HepG2 (cell line): ENCODE measurements around the gene CARS1. TPM values are rescaled to one million over a fixed set of nuclear protein-coding genes. Genes with fewer than 3 reads are reported as not detected.

Experiments
- ATAC-seq: fragments of 200-7000 bp; cut with Tn5 transposase; 3 replicates; pipeline ENCODE4 v1.9.1; 2020; ENCODE audit warnings: mild to moderate bottlenecking, moderate library complexity
- BruUV-seq: library from RNA; stranded (reverse); fragments of 400-500 nt; replicated peaks from 2 replicates; lab custom pipeline; 2021; lab: Mats Ljungman, UMichigan
- CTCF ChIA-PET: fragments of 300-600 bp; formaldehyde crosslinking; extraction: SDS; loops from one replicate; lab custom pipeline; 2021; ENCODE audit warnings: low total read pairs, inconsistent platforms, low intra/inter-chr PET ratio; lab: Yijun Ruan, JAX
- POLR2A ChIA-PET: fragments of 350-600 bp; sonication (Branson Sonifier 250); formaldehyde crosslinking; loops from one replicate; lab custom pipeline; 2020; ENCODE audit warnings: antibody characterized with exemption, inconsistent platforms; lab: Yijun Ruan, JAX
- DNase-seq: peaks from one replicate; pipeline ENCODE4 v3.0.0-alpha.2; 2015; ENCODE audit warnings: low spot score
- FAIRE-seq: peaks from 3 replicates; lab custom pipeline; 2011; peaks lifted over from hg19 to GRCh38; lab: Jason Lieb, UNC
- H2AFZ ChIP-seq: one replicate; pipeline ENCODE4 v1.6.1; 2011; ENCODE audit warnings: low read length, inconsistent platforms
- H3K27ac ChIP-seq: fragments of 300-600 bp; 3 replicates; pipeline ENCODE4 v1.8.0; 2011; ENCODE audit warnings: mixed run types, mild to moderate bottlenecking, mixed read lengths, low read length, inconsistent platforms; ENCODE audit not compliant: insufficient read depth; ENCODE audit errors: extremely low read length
- H3K27me3 ChIP-seq, 2 experiments: fragments of 200-600 bp in 1 of 2; 2 replicates in 1 of 2; 3 replicates in 1 of 2; pipeline versions ENCODE4 v1.6.0 to v1.8.0; 2011; ENCODE audit warnings: low read length in 2 of 2, mild to moderate bottlenecking in 2 of 2, moderate library complexity in 2 of 2, inconsistent platforms in 1 of 2; ENCODE audit not compliant: insufficient read depth in 2 of 2, control insufficient read depth in 1 of 2
- H3K36me3 ChIP-seq, 2 experiments: fragments of 200-600 bp in 1 of 2; replicated peaks in 1 of 2; 2 replicates in 1 of 2; 3 replicates in 1 of 2; pipeline versions ENCODE4 v1.5.1 to v1.8.0; 2011; ENCODE audit warnings: low read length in 2 of 2, inconsistent platforms in 1 of 2; ENCODE audit not compliant: insufficient read depth in 2 of 2, control insufficient read depth in 1 of 2
- H3K4me1 ChIP-seq: 2 replicates; pipeline ENCODE4 v1.5.1; 2012; ENCODE audit warnings: low read length, inconsistent platforms; ENCODE audit not compliant: insufficient read depth
- H3K4me2 ChIP-seq: 2 replicates; pipeline ENCODE4 v1.6.0; 2011; ENCODE audit warnings: low read depth, low read length, inconsistent platforms
- H3K4me3 ChIP-seq, 3 experiments: fragments of 200-600 bp in 1 of 3; sonication (generic), shearing (Covaris generic) in 1 of 3; replicated peaks in 1 of 3; 2 replicates each; pipeline ENCODE4 v1.5.1; 2011 to 2016; ENCODE audit warnings: low read length in 3 of 3, inconsistent platforms in 2 of 3, low read depth in 2 of 3, mild to moderate bottlenecking in 2 of 3, control low read depth in 1 of 3, mixed read lengths in 1 of 3; ENCODE audit not compliant: insufficient read depth in 1 of 3
- H3K79me2 ChIP-seq: one replicate; pipeline ENCODE4 v1.6.1; 2011; ENCODE audit warnings: low read length, inconsistent platforms; ENCODE audit not compliant: insufficient read depth
- H3K9ac ChIP-seq: 2 replicates; pipeline ENCODE4 v1.6.0; 2011; ENCODE audit warnings: mild to moderate bottlenecking, low read depth, low read length, inconsistent platforms; ENCODE audit not compliant: insufficient read depth
- H3K9me3 ChIP-seq: 2 replicates; pipeline ENCODE4 v1.5.1; 2012; ENCODE audit warnings: mild to moderate bottlenecking, low read length
- H4K20me1 ChIP-seq: 2 replicates; pipeline ENCODE4 v1.6.0; 2011; ENCODE audit warnings: inconsistent platforms, mild to moderate bottlenecking, low read length, moderate library complexity; ENCODE audit not compliant: insufficient read depth
- DNMT1 ChIP-seq: sonication (generic); formaldehyde crosslinking; IDR thresholded peaks from 2 replicates; pipeline ENCODE4 v1.5.1; 2020; ENCODE audit warnings: mild to moderate bottlenecking, missing genetic modification reagents
- DR1 ChIP-seq: sonication (generic); formaldehyde crosslinking; IDR thresholded peaks from 2 replicates; pipeline ENCODE4 v1.8.0; 2021; ENCODE audit warnings: mild to moderate bottlenecking, missing genetic modification reagents, inconsistent platforms
- FOXC1 ChIP-seq: sonication (generic); formaldehyde crosslinking; IDR thresholded peaks from 2 replicates; pipeline ENCODE4 v1.8.0; 2022; ENCODE audit warnings: mild to moderate bottlenecking, missing genetic modification reagents, borderline replicate concordance
- HOXA7 ChIP-seq: sonication (generic); formaldehyde crosslinking; IDR thresholded peaks from 2 replicates; pipeline ENCODE4 v1.8.1; 2022; ENCODE audit warnings: mild to moderate bottlenecking, missing genetic modification reagents, moderate library complexity
- HOXD1 ChIP-seq: sonication (generic); formaldehyde crosslinking; IDR thresholded peaks from 2 replicates; pipeline ENCODE4 v1.5.0; 2020; ENCODE audit warnings: missing genetic modification reagents
- SETDB1 ChIP-seq: sonication (generic); formaldehyde crosslinking; IDR thresholded peaks from 2 replicates; pipeline ENCODE4 v1.5.1; 2020; ENCODE audit warnings: missing genetic modification reagents, mild to moderate bottlenecking, borderline replicate concordance
- TBL1XR1 ChIP-seq: fragments of 150-350 bp; IDR thresholded peaks from 2 replicates; pipeline ENCODE4 v1.6.1; 2014; ENCODE audit warnings: borderline replicate concordance, low read length; ENCODE audit not compliant: partially characterized antibody
- TEAD3 ChIP-seq: optimal IDR thresholded peaks from 2 replicates; pipeline ENCODE3; 2016; ENCODE audit warnings: borderline replicate concordance
- TERF1 ChIP-seq: sonication (generic); formaldehyde crosslinking; IDR thresholded peaks from 2 replicates; pipeline ENCODE4 v1.8.0; 2022; ENCODE audit warnings: mild to moderate bottlenecking, missing genetic modification reagents, moderate library complexity
- ZBTB20 ChIP-seq: sonication (generic); formaldehyde crosslinking; IDR thresholded peaks from 2 replicates; pipeline ENCODE4 v1.8.1; 2023; ENCODE audit warnings: missing genetic modification reagents, low read depth, mild to moderate bottlenecking, borderline replicate concordance
- ZBTB43 ChIP-seq: sonication (generic); formaldehyde crosslinking; conservative IDR thresholded peaks from 2 replicates; pipeline ENCODE4 v1.4.0; 2020; ENCODE audit warnings: missing genetic modification reagents
- ZNF235 ChIP-seq: sonication (generic); formaldehyde crosslinking; IDR thresholded peaks from 2 replicates; pipeline ENCODE4 v1.8.1; 2023; ENCODE audit warnings: mild to moderate bottlenecking, missing genetic modification reagents, borderline replicate concordance
- ZNF367 ChIP-seq: sonication (generic); formaldehyde crosslinking; IDR thresholded peaks from 2 replicates; pipeline ENCODE4 v1.4.0; 2020; ENCODE audit warnings: missing genetic modification reagents, borderline replicate concordance
- ZNF430 ChIP-seq: sonication (generic); formaldehyde crosslinking; IDR thresholded peaks from 2 replicates; pipeline ENCODE4 v1.9.0; 2021; ENCODE audit warnings: mild to moderate bottlenecking, missing genetic modification reagents
- ZNF550 ChIP-seq: sonication (generic); formaldehyde crosslinking; IDR thresholded peaks from 2 replicates; pipeline ENCODE4 v1.4.0; 2020; ENCODE audit warnings: mild to moderate bottlenecking, missing genetic modification reagents, borderline replicate concordance
- ZNF773 ChIP-seq: sonication (generic); formaldehyde crosslinking; IDR thresholded peaks from 2 replicates; pipeline ENCODE4 v1.4.0; 2020; ENCODE audit warnings: missing genetic modification reagents, borderline replicate concordance
- ZNF816 ChIP-seq: sonication (generic); formaldehyde crosslinking; IDR thresholded peaks from 2 replicates; pipeline ENCODE4 v1.8.0; 2022; ENCODE audit warnings: missing genetic modification reagents, mild to moderate bottlenecking, borderline replicate concordance
- WGBS: methylation state at CpG from one replicate; pipeline ENCODE4 v1.1.6; 2017; ENCODE audit warnings: low lambda C conversion rate; 5-methylcytosine and 5-hydroxymethylcytosine counted together
- in situ Hi-C: cut with HindIII; loops from 2 replicates; pipeline ENCODE4 v1.10.0; 2017; ENCODE audit warnings: low pct_unique_long_range_greater_than_20kb; ENCODE audit not compliant: extremely low pct_ligation_motif_present
- intact Hi-C: fragments of 100-400 bp; cut with micrococcal nuclease; formaldehyde crosslinking; loops from one replicate; pipeline ENCODE4 v1.10.0; 2022; ENCODE audit not compliant: unreplicated experiment
- polyA plus RNA-seq, 8 experiments: library from polyadenylated mRNA; depleted of rRNA in 3 of 8; stranded (reverse) in 7 of 8; unstranded in 1 of 8; fragments of >200 nt; fragmentation: Illumina TruSeq in 4 of 8; extraction: Trizol in 4 of 8; gene quantifications; 2 replicates each; pipeline versions ENCODE4 v1.2.1 to v1.2.3, GENCODE V29; 2011 to 2016; ENCODE audit warnings: low read depth in 4 of 8, missing spikeins in 1 of 8, mixed read lengths in 1 of 8; ENCODE audit not compliant: insufficient read depth in 1 of 8
- total RNA-seq, 5 experiments: library from RNA; depleted of rRNA; stranded (reverse); fragments of >200 nt; fragmentation: Illumina TruSeq; extraction: Trizol; gene quantifications; 2 replicates each; pipeline ENCODE4 v1.2.3, GENCODE V29; 2016; ENCODE audit warnings: low read depth in 1 of 5
- TF ChIP-seq, protein P1 (sequence below): sonication (generic); formaldehyde crosslinking; IDR thresholded peaks from 2 replicates; pipeline ENCODE4 v1.8.1; 2023; ENCODE audit warnings: missing genetic modification reagents, inconsistent platforms, borderline replicate concordance
- TF ChIP-seq, protein P2 (sequence below): sonication (generic); formaldehyde crosslinking; IDR thresholded peaks from 2 replicates; pipeline ENCODE4 v1.8.1; 2023; ENCODE audit warnings: mild to moderate bottlenecking, moderate library complexity, missing genetic modification reagents

CARS1 gene
- total and polyA plus RNA-seq, 2 of the 13 experiments (the other 11 are each of a cell fraction or from before 2014, with no cell fraction given) = 33.8 to 47.0 TPM

- Histone ChIP-seq H4K20me1 (no peaks in the 10 kb centered on the region), H3K9ac (no peak overlapping the region), H3K79me2 (no peaks in the 10 kb centered on the region), H3K36me3 (no peaks in the 10 kb centered on the region), H2AFZ (no peak overlapping the region), H3K9me3 (no peaks in the 10 kb centered on the region), H3K4me3 (no peak overlapping the region), H3K4me2 (no peak overlapping the region), H3K27me3 (peaks cover 11 to 53% of the 10 kb centered on the region in 2 experiments), H3K4me1 (peaks cover 39% of the 10 kb centered on the region), H3K27ac (no peak overlapping the region)
- BruUV-seq = no TSS peak
- ChIA-PET POLR2A (no interaction called here), CTCF (interaction anchor here (1.0 to 3.7 kb wide), 2 partner anchors 50 to 53 kb away, joined by 3 to 53 read pairs; no protein-coding TSS in a partner anchor)
- ATAC-seq = no peak
- 15% methylated on average over 11 of the region's 25 CpGs for WGBS
- DNase-seq = no peak
- in situ Hi-C loops (loop anchor here (5.0 kb wide), 1 partner anchor 47 kb away; no protein-coding TSS in a partner anchor), intact Hi-C loops (loop anchor here (5.0 kb wide), 1 partner anchor 32 kb away; the partner anchor contains the start of gene CARS1)
- no peak for FAIRE-seq
- TF ChIP-seq HOXA7 (no peak), FOXC1 (CRISPR knock-in tag) (no peak), HOXD1 (CRISPR knock-in tag) (no peak), TBL1XR1 (no peak), ZNF550 (CRISPR knock-in tag) (no peak), ZNF430 (CRISPR knock-in tag) (no peak), ZNF235 (CRISPR knock-in tag) (no peak), ZNF367 (CRISPR knock-in tag) (no peak), ZBTB20 (CRISPR knock-in tag) (no peak), SETDB1 (CRISPR knock-in tag) (no peak), TERF1 (CRISPR knock-in tag) (no peak), ZNF773 (no peak), DR1 (CRISPR knock-in tag) (no peak), ZBTB43 (no peak), TEAD3 (CRISPR knock-in tag) (no peak), DNMT1 (no peak), ZNF816 (no peak)
- TF ChIP-seq, protein P1, sequence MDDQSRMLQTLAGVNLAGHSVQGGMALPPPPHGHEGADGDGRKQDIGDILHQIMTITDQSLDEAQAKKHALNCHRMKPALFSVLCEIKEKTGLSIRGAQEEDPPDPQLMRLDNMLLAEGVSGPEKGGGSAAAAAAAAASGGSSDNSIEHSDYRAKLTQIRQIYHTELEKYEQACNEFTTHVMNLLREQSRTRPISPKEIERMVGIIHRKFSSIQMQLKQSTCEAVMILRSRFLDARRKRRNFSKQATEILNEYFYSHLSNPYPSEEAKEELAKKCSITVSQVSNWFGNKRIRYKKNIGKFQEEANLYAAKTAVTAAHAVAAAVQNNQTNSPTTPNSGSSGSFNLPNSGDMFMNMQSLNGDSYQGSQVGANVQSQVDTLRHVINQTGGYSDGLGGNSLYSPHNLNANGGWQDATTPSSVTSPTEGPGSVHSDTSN (CRISPR knock-in tag) = no peak
- TF ChIP-seq, protein P2, sequence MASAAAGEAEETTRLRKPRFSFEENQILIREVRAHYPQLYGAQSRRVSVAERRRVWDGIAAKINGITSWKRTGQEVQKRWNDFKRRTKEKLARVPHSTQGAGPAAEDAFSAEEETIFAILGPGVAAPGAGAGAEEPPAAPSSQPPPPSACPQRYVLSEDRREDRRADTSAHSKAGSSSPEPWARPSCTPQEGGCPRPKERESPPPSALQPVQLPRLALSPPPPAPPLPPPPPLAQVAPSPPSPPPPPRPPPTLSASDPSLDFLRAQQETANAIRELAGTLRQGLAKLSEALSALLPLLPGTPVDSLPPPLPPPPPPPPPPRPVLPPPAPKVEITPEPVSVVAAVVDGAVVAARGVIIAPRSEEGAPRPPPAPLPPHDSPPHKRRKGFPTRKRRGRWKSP (CRISPR knock-in tag) = no peak
These were observed 32.2 kb upstream of the CARS1 start for GRCh38 chr11:3089236-3090061.
